ENCODE results near the gene MRPL18.

The MRPL18 gene

DNA sequence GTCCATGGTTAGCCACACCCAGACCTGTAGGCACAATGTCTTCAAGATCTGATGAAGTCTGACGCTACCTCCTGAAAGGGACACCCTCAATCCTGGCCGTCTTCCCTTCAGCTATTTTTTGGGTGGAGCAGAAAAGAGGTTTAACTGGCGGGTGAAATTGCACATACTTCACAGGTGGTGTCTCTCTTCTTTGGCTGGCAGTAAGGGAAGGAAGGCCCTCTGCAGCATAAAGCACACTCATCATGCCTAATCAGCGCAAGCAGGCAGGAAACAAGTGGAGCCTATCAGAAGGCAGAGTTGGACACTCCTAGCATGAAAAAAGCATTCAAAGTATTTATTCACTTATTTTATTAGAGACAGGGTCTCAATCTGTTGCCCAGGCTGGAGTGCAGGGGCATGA, 42.7 kb downstream of the MRPL18 start:
- H3K4me3 ChIP-seq (ENCODE audit: control insufficient read depth, low read depth, low read length), result no peak overlapping the region
- DNase-seq (ENCODE audit: low read depth), result no peak
- TF ChIP-seq, protein P1, sequence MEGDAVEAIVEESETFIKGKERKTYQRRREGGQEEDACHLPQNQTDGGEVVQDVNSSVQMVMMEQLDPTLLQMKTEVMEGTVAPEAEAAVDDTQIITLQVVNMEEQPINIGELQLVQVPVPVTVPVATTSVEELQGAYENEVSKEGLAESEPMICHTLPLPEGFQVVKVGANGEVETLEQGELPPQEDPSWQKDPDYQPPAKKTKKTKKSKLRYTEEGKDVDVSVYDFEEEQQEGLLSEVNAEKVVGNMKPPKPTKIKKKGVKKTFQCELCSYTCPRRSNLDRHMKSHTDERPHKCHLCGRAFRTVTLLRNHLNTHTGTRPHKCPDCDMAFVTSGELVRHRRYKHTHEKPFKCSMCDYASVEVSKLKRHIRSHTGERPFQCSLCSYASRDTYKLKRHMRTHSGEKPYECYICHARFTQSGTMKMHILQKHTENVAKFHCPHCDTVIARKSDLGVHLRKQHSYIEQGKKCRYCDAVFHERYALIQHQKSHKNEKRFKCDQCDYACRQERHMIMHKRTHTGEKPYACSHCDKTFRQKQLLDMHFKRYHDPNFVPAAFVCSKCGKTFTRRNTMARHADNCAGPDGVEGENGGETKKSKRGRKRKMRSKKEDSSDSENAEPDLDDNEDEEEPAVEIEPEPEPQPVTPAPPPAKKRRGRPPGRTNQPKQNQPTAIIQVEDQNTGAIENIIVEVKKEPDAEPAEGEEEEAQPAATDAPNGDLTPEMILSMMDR (IDR thresholded peaks at IDR 0.05; ENCODE audit: control insufficient read depth, insufficient read depth, low read depth, low read length, missing control alignments), result no peak

DNA sequence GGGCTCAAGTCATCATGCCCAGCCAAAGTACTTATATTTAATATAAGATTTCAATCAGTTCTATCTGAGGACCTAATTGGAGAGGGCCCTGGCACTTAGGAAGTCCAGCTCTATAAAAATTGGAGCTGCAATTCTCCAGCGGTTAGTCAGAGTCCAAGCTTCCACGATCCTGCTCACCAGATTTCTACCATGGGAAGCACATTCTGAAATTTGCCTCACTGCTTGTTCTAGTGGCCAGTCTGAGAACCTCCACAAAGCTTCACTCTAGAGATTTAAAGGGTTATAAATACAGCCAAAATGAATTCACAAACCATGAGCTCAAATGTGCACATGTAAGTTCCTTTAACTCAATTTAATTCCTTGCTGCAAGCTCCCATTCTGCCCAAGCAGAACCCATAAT, 43.3 kb downstream of the MRPL18 start:
- TF ChIP-seq, protein P1 (IDR thresholded peaks at IDR 0.05; ENCODE audit: control insufficient read depth, insufficient read depth, low read depth, low read length, missing control alignments), result peak; percentile 48
- H3K4me3 ChIP-seq (ENCODE audit: control insufficient read depth, low read depth, low read length), result no peak overlapping the region
- peak; percentile 77 for DNase-seq (ENCODE audit: low read depth)

GRCh38 chr6:159833997-159834603, 43.8 kb downstream of the MRPL18 start:
- no peak overlapping the region for H3K4me3 ChIP-seq (ENCODE audit: control insufficient read depth, low read depth, low read length)
- no peak for DNase-seq (ENCODE audit: low read depth)
- TF ChIP-seq, protein P1 (IDR thresholded peaks at IDR 0.05; ENCODE audit: control insufficient read depth, insufficient read depth, low read depth, low read length, missing control alignments), result no peak

DNA sequence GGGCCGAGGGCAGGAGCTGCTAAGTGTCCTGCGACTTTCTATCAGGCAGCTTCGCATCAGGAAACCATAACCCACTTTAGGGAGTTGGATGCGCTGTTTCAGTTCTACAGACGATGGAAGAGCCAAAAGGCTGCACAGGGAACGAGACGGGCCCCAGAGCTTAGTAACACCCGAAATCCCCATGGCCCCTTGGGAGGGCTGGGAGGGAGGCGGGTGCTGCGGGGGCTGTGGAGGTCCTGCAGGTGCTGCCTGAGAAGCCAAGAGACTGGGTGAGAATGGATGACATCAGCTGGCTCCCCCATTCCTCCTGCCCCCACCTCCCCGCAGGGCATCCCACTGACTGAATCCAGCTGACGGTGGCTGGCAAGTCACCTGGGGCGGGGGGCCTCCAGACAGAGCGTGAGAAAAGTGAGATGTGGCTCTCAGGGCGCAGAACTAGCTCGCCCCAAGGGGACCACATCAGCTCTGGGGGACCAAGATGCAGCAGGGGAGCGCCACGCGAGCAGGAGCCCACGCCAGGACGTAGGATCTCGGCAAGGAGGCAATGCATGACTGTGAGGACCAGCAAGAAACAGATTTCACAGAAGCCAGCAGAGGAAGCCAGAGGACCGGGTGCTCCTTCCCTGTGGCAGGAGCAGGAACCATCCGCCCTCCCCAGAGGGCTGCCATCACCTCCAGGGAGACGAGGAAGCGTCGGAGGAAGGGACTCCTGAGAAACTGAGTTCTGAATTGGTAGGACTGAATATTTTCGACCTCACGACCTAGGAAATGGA, 46.6 kb downstream of the MRPL18 start:
- TF ChIP-seq, protein P1 (IDR thresholded peaks at IDR 0.05; ENCODE audit: control insufficient read depth, insufficient read depth, low read depth, low read length, missing control alignments), result no peak
- H3K4me3 ChIP-seq (ENCODE audit: control insufficient read depth, low read depth, low read length), result no peak overlapping the region
- no peak for DNase-seq (ENCODE audit: low read depth)

DNA sequence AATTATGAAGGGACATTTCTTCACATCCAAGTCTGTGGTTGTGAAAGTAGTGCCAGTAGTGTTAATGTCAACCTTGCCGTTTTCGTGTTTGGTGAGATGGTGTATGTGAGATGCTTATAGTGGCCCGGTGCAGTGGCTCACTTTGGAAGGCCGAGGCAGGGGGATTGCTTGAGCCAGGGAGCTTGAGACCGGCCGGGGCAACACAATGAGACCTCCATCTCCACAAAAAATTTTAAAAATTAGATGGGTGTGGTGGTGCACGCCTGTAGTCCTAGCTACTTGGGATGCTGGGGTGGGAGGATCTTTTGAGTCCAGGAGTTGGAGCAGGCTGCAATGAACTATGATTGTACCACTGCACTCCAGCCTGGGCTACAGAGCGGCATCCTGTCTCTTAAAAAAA, 47.2 kb downstream of the MRPL18 start:
- TF ChIP-seq, protein P1 (IDR thresholded peaks at IDR 0.05; ENCODE audit: control insufficient read depth, insufficient read depth, low read depth, low read length, missing control alignments), result no peak
- no peak overlapping the region for H3K4me3 ChIP-seq (ENCODE audit: control insufficient read depth, low read depth, low read length)
- no peak for DNase-seq (ENCODE audit: low read depth)

- TF ChIP-seq, protein P1 (IDR thresholded peaks at IDR 0.05; ENCODE audit: control insufficient read depth, insufficient read depth, low read depth, low read length, missing control alignments), result no peak
- DNase-seq (ENCODE audit: low read depth), result no peak
- H3K4me3 ChIP-seq (ENCODE audit: control insufficient read depth, low read depth, low read length), result no peak overlapping the region
Observed at GRCh38 chr6:159838020-159838744, 47.9 kb downstream of the MRPL18 start.
